Stomach (tissue), 4 donors: Measurements from ENCODE around the gene UST.

Experiments used
- EP300 ChIP-seq: sonication (generic); formaldehyde crosslinking; IDR thresholded peaks from one replicate; pipeline ENCODE4 v1.6.1; 2017; ENCODE audit warnings: antibody characterized with exemption
- POLR2A ChIP-seq, 4 donors: fragments of 450-650 bp; IDR thresholded peaks; one replicate each; pipeline ENCODE4 v1.6.1; 2016; ENCODE audit warnings: antibody characterized with exemption in 4 of 4, control low read depth in 2 of 4, mild to moderate bottlenecking in 1 of 4, moderate library complexity in 1 of 4
- POLR2AphosphoS5 ChIP-seq, 3 donors: sonication (generic); formaldehyde crosslinking; IDR thresholded peaks; one replicate each; pipeline ENCODE4 v1.6.1; 2016; ENCODE audit warnings: antibody characterized with exemption in 3 of 3
- TF ChIP-seq, protein P1 (sequence below), 7 experiments: fragments of 450-650 bp in 4 of 7; fragments of 200-600 bp in 3 of 7; sonication (generic) in 3 of 7; IDR thresholded peaks; one replicate each; pipeline ENCODE4 v1.5.1; 2016 to 2019; ENCODE audit warnings: antibody characterized with exemption in 7 of 7, control low read depth in 2 of 7, mild to moderate bottlenecking in 1 of 7

DNA sequence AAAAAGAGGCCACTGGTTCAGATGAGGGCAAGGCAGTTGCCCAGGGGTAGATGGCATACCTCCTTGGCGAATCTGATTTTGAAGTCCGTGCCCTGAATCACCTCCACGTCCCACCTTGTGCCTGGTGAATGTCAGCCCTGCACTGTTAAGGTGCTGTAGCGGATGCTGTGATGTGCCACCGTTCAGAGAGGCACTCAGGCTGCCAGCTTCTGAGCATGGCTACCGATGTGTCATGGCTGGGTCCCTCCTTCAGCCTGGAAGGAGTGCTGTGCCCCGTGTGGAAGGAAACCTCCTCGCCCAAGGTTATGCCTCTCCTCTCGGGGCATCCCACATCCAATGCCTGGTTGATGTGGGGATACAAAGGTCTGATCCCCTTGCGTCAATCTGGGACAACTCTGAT is 43.6 kb downstream of the UST start:
- no peak for TF ChIP-seq POLR2A (IDR thresholded peaks at IDR 0.05)
- TF ChIP-seq, protein P1, sequence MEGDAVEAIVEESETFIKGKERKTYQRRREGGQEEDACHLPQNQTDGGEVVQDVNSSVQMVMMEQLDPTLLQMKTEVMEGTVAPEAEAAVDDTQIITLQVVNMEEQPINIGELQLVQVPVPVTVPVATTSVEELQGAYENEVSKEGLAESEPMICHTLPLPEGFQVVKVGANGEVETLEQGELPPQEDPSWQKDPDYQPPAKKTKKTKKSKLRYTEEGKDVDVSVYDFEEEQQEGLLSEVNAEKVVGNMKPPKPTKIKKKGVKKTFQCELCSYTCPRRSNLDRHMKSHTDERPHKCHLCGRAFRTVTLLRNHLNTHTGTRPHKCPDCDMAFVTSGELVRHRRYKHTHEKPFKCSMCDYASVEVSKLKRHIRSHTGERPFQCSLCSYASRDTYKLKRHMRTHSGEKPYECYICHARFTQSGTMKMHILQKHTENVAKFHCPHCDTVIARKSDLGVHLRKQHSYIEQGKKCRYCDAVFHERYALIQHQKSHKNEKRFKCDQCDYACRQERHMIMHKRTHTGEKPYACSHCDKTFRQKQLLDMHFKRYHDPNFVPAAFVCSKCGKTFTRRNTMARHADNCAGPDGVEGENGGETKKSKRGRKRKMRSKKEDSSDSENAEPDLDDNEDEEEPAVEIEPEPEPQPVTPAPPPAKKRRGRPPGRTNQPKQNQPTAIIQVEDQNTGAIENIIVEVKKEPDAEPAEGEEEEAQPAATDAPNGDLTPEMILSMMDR (IDR thresholded peaks at IDR 0.05), result no peak
- no peak for TF ChIP-seq EP300
- no peak for TF ChIP-seq POLR2AphosphoS5 (IDR thresholded peaks at IDR 0.05)
